ENCODE results near the gene NCKIPSD. TPM values are rescaled to one million over a fixed set of nuclear protein-coding genes. Genes with fewer than 3 reads are reported as not detected.

Gene NCKIPSD
- total RNA-seq, 2 donors from 2014 or later: 16.6 to 22.1 TPM

- no peak overlapping the region for H3K27ac ChIP-seq
- H3K9me3 ChIP-seq: no peaks in the 10 kb centered on the region
- H3K27me3 ChIP-seq: no peaks in the 10 kb centered on the region
- intact Hi-C loops (cut with DNase I): no loop called here
- WGBS, 2 donors: 88 to 91% methylated on average over 15 to 20 of the region's 20 CpGs
- TF ChIP-seq POLR2A (IDR thresholded peaks at IDR 0.05): no peak
- no peak for TF ChIP-seq CTCF (IDR thresholded peaks at IDR 0.05)
- no peak overlapping the region for H3K4me3 ChIP-seq
- H3K4me1 ChIP-seq: peaks cover 18% of the 10 kb centered on the region
- H3K36me3 ChIP-seq (replicated peaks in 1 of 2; ENCODE audit: insufficient read depth in 1 of 2, low read depth in 2 of 2): peaks cover 0 to 2% of the 10 kb centered on the region in 2 donors
- DNase-seq (no peak), ATAC-seq (no peak)
Observed at GRCh38 chr3:48679411-48680391, 6.0 kb downstream of the NCKIPSD start.

- intact Hi-C loops (cut with DNase I): no loop called here
- Histone ChIP-seq H3K4me3 (no peak overlapping the region), H3K27me3 (no peaks in the 10 kb centered on the region), H3K36me3 (replicated peaks in 1 of 2; ENCODE audit: insufficient read depth in 1 of 2, low read depth in 2 of 2) (peaks cover 0 to 2% of the 10 kb centered on the region in 2 donors), H3K4me1 (peaks cover 9% of the 10 kb centered on the region), H3K9me3 (no peaks in the 10 kb centered on the region), H3K27ac (no peak overlapping the region)
- 92 to 94% methylated on average over 9 to 19 of the region's 24 CpGs for WGBS, 2 donors
- ATAC-seq: no peak
- no peak for DNase-seq
- no peak for TF ChIP-seq CTCF (IDR thresholded peaks at IDR 0.05)
Observed at GRCh38 chr3:48678566-48679380, 6.9 kb downstream of the NCKIPSD start.

- intact Hi-C loops (cut with DNase I): no loop called here
- TF ChIP-seq CTCF (IDR thresholded peaks at IDR 0.05): no peak
- 62 to 76% methylated on average over 4 of the region's 4 CpGs for WGBS, 2 donors
- no peaks in the 10 kb centered on the region for H3K9me3 ChIP-seq
- no peak for ATAC-seq
- H3K27me3 ChIP-seq: no peaks in the 10 kb centered on the region
- H3K36me3 ChIP-seq (replicated peaks in 1 of 2; ENCODE audit: insufficient read depth in 1 of 2, low read depth in 2 of 2): peaks cover 0 to 2% of the 10 kb centered on the region in 2 donors
- no peak for DNase-seq
- H3K27ac ChIP-seq: no peak overlapping the region
- no peak overlapping the region for H3K4me3 ChIP-seq
- peaks cover 2% of the 10 kb centered on the region for H3K4me1 ChIP-seq
Observed at GRCh38 chr3:48678056-48678455, 7.7 kb downstream of the NCKIPSD start.

- Histone ChIP-seq H3K4me3 (no peak overlapping the region), H3K9me3 (no peaks in the 10 kb centered on the region), H3K27ac (no peak overlapping the region), H3K4me1 (no peaks in the 10 kb centered on the region), H3K36me3 (replicated peaks in 1 of 2; ENCODE audit: insufficient read depth in 1 of 2, low read depth in 2 of 2) (peaks cover 0 to 2% of the 10 kb centered on the region in 2 donors), H3K27me3 (no peaks in the 10 kb centered on the region)
- no peak for TF ChIP-seq CTCF (IDR thresholded peaks at IDR 0.05)
- no peak for TF ChIP-seq POLR2A (IDR thresholded peaks at IDR 0.05)
- ATAC-seq: no peak
- DNase-seq: no peak
- WGBS, 2 donors: 90 to 91% methylated on average over 8 to 9 of the region's 9 CpGs
- intact Hi-C loops (cut with DNase I): no loop called here
Observed at GRCh38 chr3:48674505-48674904, 11.2 kb downstream of the NCKIPSD start.
